ENCODE results near the gene IL34.
"Not testable (repeated sequence)": the region's sequence is repeated elsewhere in the genome, so short reads cannot be mapped to it uniquely, and the experiment has no call there.

The IL34 gene

GRCh38 chr16:70646260-70647241, at the start of gene IL34:
TSS of gene IL34 (plus strand) at chr16:70646559. CDS start at chr16:70646948, 389 bp downstream.
- peak; percentile 25 for DNase-seq

- no peak for DNase-seq
These were observed 49.1 kb upstream of the IL34 start for GRCh38 chr16:70597135-70597835.

GRCh38 chr16:70598937-70599503, 47.3 kb upstream of the IL34 start:
- DNase-seq = no peak

- no peak for DNase-seq
These were observed 45.6 kb upstream of the IL34 start for GRCh38 chr16:70600730-70601129.

- no peak for DNase-seq
These were observed 44.5 kb upstream of the IL34 start for GRCh38 chr16:70601576-70602575.

GRCh38 chr16:70602831-70603230, 43.5 kb upstream of the IL34 start:
- no peak for DNase-seq

- no peak for DNase-seq
These were observed 41.7 kb upstream of the IL34 start for GRCh38 chr16:70604407-70605282.

- DNase-seq = no peak
These were observed 41.1 kb upstream of the IL34 start for GRCh38 chr16:70605283-70605657.

GRCh38 chr16:70608521-70608920, 37.8 kb upstream of the IL34 start:
- DNase-seq = no peak

- DNase-seq = no peak
These were observed 35.8 kb upstream of the IL34 start for GRCh38 chr16:70610273-70611223.

GRCh38 chr16:70611224-70611598, 35.1 kb upstream of the IL34 start:
- no peak for DNase-seq

GRCh38 chr16:70611785-70612303, 34.5 kb upstream of the IL34 start:
- DNase-seq = no peak

GRCh38 chr16:70612931-70613330, 33.4 kb upstream of the IL34 start:
- DNase-seq = no peak

GRCh38 chr16:70614208-70614951, 32.0 kb upstream of the IL34 start:
- no peak for DNase-seq

GRCh38 chr16:70615945-70616344, 30.4 kb upstream of the IL34 start:
- no peak for DNase-seq

- DNase-seq = not testable (repeated sequence)
These were observed 24.5 kb upstream of the IL34 start for GRCh38 chr16:70621864-70622263.

GRCh38 chr16:70627696-70628095, 18.7 kb upstream of the IL34 start:
- no peak for DNase-seq

GRCh38 chr16:70630960-70631745, 15.2 kb upstream of the IL34 start:
- DNase-seq = no peak
